NB4 (cell line): ENCODE data around the gene ASXL3.

Source experiments
- CTCF ChIP-seq: IDR thresholded peaks from one replicate; pipeline ENCODE4 v1.5.1; 2012; ENCODE audit warnings: low read depth, low read length
- POLR2A ChIP-seq: IDR thresholded peaks from 2 replicates; pipeline ENCODE4 v1.6.1; 2011; ENCODE audit warnings: mild to moderate bottlenecking; ENCODE audit not compliant: insufficient read length; ENCODE audit errors: extremely low read depth
- TF ChIP-seq, protein P1 (sequence below): IDR thresholded peaks from 2 replicates; pipeline ENCODE4 v1.6.1; 2011; ENCODE audit warnings: low read depth, low read length

DNA sequence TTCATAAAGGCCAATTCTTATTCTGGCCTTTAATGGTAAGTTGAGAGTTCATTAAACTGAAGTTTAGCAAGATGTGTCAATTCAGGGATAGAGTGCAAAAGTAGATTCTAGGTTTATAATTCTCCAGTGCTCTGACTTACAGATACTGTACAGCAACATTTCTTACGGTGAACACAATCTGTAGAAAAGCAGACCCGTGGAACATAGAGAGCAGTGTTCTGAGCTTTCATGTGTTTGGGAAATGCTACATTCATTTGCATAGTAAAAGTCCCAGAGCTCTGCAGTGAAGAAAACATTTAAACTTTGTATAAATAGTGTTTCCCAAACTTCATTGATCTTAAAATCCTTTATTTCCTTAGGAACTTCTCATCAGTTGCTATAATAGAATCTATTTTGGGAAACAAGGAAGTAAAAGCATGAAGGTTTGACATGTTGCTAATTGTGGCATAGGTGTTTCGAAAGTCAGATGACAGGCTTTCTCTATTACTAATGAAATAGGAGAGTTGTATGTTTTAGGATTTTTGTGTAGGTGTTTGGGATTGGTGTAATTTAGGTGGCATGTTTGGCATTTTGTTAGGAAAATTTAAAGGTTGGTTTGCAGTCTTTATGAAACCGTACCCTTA, 138.2 kb downstream of the ASXL3 start:
- TF ChIP-seq POLR2A (no peak), CTCF (no peak)
- TF ChIP-seq, protein P1, sequence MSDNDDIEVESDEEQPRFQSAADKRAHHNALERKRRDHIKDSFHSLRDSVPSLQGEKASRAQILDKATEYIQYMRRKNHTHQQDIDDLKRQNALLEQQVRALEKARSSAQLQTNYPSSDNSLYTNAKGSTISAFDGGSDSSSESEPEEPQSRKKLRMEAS, result no peak
